Loucy (cell line): ENCODE results near the gene MOK.

Source experiments
- H2AFZ ChIP-seq: fragments of 200-600 bp; sonication (generic); 2 replicates; pipeline ENCODE4 v1.6.0; 2016; ENCODE audit warnings: antibody characterized with exemption, mild to moderate bottlenecking, low read length, moderate library complexity
- H3F3A ChIP-seq: fragments of 200-600 bp; 2 replicates; pipeline ENCODE4 v1.6.0; 2016; ENCODE audit warnings: antibody characterized with exemption, low read depth, mild to moderate bottlenecking
- H3K27me3 ChIP-seq: fragments of 200-600 bp; sonication (generic); 2 replicates; pipeline ENCODE4 v1.6.1; 2014; ENCODE audit warnings: low read length, mild to moderate bottlenecking; ENCODE audit not compliant: insufficient read depth, poor library complexity, severe bottlenecking
- H3K36me3 ChIP-seq: fragments of 200-600 bp; sonication (generic); 2 replicates; pipeline ENCODE4 v1.6.1; 2016; ENCODE audit warnings: low read length; ENCODE audit not compliant: insufficient read depth
- H3K4me1 ChIP-seq: fragments of 200-600 bp; sonication (generic); 2 replicates; pipeline ENCODE4 v1.5.1; 2014; ENCODE audit warnings: low read length, mild to moderate bottlenecking; ENCODE audit not compliant: insufficient read depth, poor library complexity, severe bottlenecking
- H3K4me2 ChIP-seq: fragments of 200-600 bp; sonication (generic); 2 replicates; pipeline ENCODE4 v1.6.0; 2014; ENCODE audit warnings: antibody characterized with exemption, low read length, low read depth, mild to moderate bottlenecking; ENCODE audit not compliant: poor library complexity, severe bottlenecking
- H3K4me3 ChIP-seq: fragments of 200-600 bp; sonication (generic); 2 replicates; pipeline ENCODE4 v1.5.1; 2014; ENCODE audit warnings: low read length, mild to moderate bottlenecking, mixed read lengths; ENCODE audit not compliant: poor library complexity, severe bottlenecking
- H3K79me2 ChIP-seq: fragments of 200-600 bp; sonication (generic); 2 replicates; pipeline ENCODE4 v1.6.1; 2014; ENCODE audit warnings: low read length; ENCODE audit not compliant: insufficient read depth
- H3K9ac ChIP-seq: fragments of 200-600 bp; sonication (generic); 2 replicates; pipeline ENCODE4 v1.6.0; 2014; ENCODE audit warnings: mild to moderate bottlenecking, low read depth, low read length, moderate library complexity; ENCODE audit not compliant: poor library complexity, severe bottlenecking
- H3K9me2 ChIP-seq: fragments of 200-600 bp; sonication (generic); replicated peaks from 2 replicates; pipeline ENCODE4 v1.6.1; 2016; ENCODE audit warnings: low read depth, low read length, mixed read lengths
- H3K9me3 ChIP-seq: fragments of 200-600 bp; sonication (generic); 2 replicates; pipeline ENCODE4 v1.6.1; 2014; ENCODE audit warnings: mild to moderate bottlenecking, antibody characterized with exemption, low read length, low read depth; ENCODE audit not compliant: insufficient read depth
- H4K20me1 ChIP-seq: fragments of 200-600 bp; sonication (generic); 2 replicates; pipeline ENCODE4 v1.6.0; 2014; ENCODE audit warnings: antibody characterized with exemption, low read length, mild to moderate bottlenecking; ENCODE audit not compliant: insufficient read depth, poor library complexity, severe bottlenecking
- CTCF ChIP-seq: fragments of 200-600 bp; sonication (generic); conservative IDR thresholded peaks from 2 replicates; pipeline ENCODE4 v1.5.1; 2014; ENCODE audit warnings: mild to moderate bottlenecking, antibody characterized with exemption, low read length
- EZH2phosphoT487 ChIP-seq: fragments of 200-600 bp; IDR thresholded peaks from 2 replicates; pipeline ENCODE4 v1.6.1; 2018; ENCODE audit warnings: antibody characterized with exemption, mild to moderate bottlenecking, moderate library complexity, borderline replicate concordance

Gene MOK

GRCh38 chr14:102182190-102182589 lies 122.8 kb downstream of the MOK start:
- Histone ChIP-seq H4K20me1 (peaks cover 32% of the 10 kb centered on the region), H3K4me3 (no peak overlapping the region), H2AFZ (no peak overlapping the region), H3K79me2 (peaks cover 84% of the 10 kb centered on the region), H3K36me3 (0 out of 2 replicates have a peak, but pooled peaks cover 6% of the 10 kb centered on the region), H3K9me2 (no peaks in the 10 kb centered on the region), H3K4me1 (no peaks in the 10 kb centered on the region), H3F3A (no peaks in the 10 kb centered on the region), H3K4me2 (no peak overlapping the region), H3K9me3 (no peaks in the 10 kb centered on the region), H3K27me3 (no peaks in the 10 kb centered on the region), H3K9ac (no peak overlapping the region)
- no peak for TF ChIP-seq EZH2phosphoT487
- TF ChIP-seq CTCF = no peak

GRCh38 chr14:102181187-102181586 lies 123.8 kb downstream of the MOK start:
- H3K27me3 ChIP-seq = no peaks in the 10 kb centered on the region
- no peaks in the 10 kb centered on the region for H3K9me2 ChIP-seq
- H3K36me3 ChIP-seq = 0 out of 2 replicates have a peak, but pooled peaks cover 6% of the 10 kb centered on the region
- H3K4me1 ChIP-seq = no peaks in the 10 kb centered on the region
- peaks cover 29% of the 10 kb centered on the region for H4K20me1 ChIP-seq
- no peak overlapping the region for H3K4me2 ChIP-seq
- H2AFZ ChIP-seq = no peak overlapping the region
- H3K9ac ChIP-seq = no peak overlapping the region
- H3K79me2 ChIP-seq = peaks cover 85% of the 10 kb centered on the region
- H3K4me3 ChIP-seq = no peak overlapping the region
- TF ChIP-seq EZH2phosphoT487 (no peak), CTCF (no peak)
- H3K9me3 ChIP-seq = no peaks in the 10 kb centered on the region
- H3F3A ChIP-seq = no peaks in the 10 kb centered on the region

GRCh38 chr14:102180248-102180998 lies 124.5 kb downstream of the MOK start:
- TF ChIP-seq EZH2phosphoT487 (no peak), CTCF (no peak)

More at GRCh38 chr14:102180248-102180998, 124.5 kb downstream of the MOK start:
- Histone ChIP-seq H3K4me1 (no peaks in the 10 kb centered on the region), H3F3A (no peaks in the 10 kb centered on the region), H3K4me2 (no peak overlapping the region), H3K4me3 (no peak overlapping the region), H3K9me2 (no peaks in the 10 kb centered on the region), H2AFZ (no peak overlapping the region), H3K9me3 (no peaks in the 10 kb centered on the region), H3K27me3 (no peaks in the 10 kb centered on the region), H4K20me1 (peaks cover 26% of the 10 kb centered on the region), H3K36me3 (0 out of 2 replicates have a peak, but pooled peaks cover 6% of the 10 kb centered on the region), H3K9ac (no peak overlapping the region), H3K79me2 (peaks cover 84% of the 10 kb centered on the region)
